ENCODE data around the gene CDK14.

DNA sequence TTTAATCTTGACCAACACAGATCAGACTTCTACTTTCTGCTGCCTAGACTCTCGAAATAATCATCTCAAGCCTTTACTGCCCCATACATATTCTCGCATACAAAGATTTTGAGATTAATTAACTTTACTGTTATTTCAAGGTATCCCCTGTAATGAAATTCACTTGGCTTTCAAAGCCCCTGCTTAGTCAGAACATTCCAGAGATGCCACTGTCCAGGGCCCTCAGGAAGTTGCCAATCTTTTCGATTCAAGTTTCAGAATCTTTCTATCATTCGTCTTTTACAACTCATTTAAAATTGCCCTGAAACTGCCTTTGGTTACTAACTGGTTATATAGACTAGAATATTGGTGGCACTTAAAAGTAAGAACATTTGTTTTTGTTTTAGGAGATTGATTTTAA is 320.2 kb downstream of the CDK14 start:
- TF ChIP-seq, protein P1, sequence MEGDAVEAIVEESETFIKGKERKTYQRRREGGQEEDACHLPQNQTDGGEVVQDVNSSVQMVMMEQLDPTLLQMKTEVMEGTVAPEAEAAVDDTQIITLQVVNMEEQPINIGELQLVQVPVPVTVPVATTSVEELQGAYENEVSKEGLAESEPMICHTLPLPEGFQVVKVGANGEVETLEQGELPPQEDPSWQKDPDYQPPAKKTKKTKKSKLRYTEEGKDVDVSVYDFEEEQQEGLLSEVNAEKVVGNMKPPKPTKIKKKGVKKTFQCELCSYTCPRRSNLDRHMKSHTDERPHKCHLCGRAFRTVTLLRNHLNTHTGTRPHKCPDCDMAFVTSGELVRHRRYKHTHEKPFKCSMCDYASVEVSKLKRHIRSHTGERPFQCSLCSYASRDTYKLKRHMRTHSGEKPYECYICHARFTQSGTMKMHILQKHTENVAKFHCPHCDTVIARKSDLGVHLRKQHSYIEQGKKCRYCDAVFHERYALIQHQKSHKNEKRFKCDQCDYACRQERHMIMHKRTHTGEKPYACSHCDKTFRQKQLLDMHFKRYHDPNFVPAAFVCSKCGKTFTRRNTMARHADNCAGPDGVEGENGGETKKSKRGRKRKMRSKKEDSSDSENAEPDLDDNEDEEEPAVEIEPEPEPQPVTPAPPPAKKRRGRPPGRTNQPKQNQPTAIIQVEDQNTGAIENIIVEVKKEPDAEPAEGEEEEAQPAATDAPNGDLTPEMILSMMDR (IDR thresholded peaks at IDR 0.05 in 2 of 3, conservative IDR thresholded peaks at IDR 0.05 in 1 of 3; ENCODE audit: control insufficient read depth in 2 of 3, extremely low read depth in 1 of 3, insufficient read depth in 1 of 3, low read depth in 3 of 3, low read length in 3 of 3): no peak
- TF ChIP-seq SMC3 (IDR thresholded peaks at IDR 0.05; ENCODE audit: borderline replicate concordance, low read length): no peak
- TF ChIP-seq POLR2AphosphoS5 (IDR thresholded peaks at IDR 0.05; ENCODE audit: low read length): no peak
- TF ChIP-seq, protein P2, sequence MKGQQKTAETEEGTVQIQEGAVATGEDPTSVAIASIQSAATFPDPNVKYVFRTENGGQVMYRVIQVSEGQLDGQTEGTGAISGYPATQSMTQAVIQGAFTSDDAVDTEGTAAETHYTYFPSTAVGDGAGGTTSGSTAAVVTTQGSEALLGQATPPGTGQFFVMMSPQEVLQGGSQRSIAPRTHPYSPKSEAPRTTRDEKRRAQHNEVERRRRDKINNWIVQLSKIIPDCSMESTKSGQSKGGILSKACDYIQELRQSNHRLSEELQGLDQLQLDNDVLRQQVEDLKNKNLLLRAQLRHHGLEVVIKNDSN (IDR thresholded peaks at IDR 0.05; ENCODE audit: borderline replicate concordance, extremely low read length, insufficient read depth, low read depth, low read length): no peak
- TF ChIP-seq NRF1 (conservative IDR thresholded peaks at IDR 0.05; ENCODE audit: low read depth, low read length): no peak
- TF ChIP-seq, protein P3, sequence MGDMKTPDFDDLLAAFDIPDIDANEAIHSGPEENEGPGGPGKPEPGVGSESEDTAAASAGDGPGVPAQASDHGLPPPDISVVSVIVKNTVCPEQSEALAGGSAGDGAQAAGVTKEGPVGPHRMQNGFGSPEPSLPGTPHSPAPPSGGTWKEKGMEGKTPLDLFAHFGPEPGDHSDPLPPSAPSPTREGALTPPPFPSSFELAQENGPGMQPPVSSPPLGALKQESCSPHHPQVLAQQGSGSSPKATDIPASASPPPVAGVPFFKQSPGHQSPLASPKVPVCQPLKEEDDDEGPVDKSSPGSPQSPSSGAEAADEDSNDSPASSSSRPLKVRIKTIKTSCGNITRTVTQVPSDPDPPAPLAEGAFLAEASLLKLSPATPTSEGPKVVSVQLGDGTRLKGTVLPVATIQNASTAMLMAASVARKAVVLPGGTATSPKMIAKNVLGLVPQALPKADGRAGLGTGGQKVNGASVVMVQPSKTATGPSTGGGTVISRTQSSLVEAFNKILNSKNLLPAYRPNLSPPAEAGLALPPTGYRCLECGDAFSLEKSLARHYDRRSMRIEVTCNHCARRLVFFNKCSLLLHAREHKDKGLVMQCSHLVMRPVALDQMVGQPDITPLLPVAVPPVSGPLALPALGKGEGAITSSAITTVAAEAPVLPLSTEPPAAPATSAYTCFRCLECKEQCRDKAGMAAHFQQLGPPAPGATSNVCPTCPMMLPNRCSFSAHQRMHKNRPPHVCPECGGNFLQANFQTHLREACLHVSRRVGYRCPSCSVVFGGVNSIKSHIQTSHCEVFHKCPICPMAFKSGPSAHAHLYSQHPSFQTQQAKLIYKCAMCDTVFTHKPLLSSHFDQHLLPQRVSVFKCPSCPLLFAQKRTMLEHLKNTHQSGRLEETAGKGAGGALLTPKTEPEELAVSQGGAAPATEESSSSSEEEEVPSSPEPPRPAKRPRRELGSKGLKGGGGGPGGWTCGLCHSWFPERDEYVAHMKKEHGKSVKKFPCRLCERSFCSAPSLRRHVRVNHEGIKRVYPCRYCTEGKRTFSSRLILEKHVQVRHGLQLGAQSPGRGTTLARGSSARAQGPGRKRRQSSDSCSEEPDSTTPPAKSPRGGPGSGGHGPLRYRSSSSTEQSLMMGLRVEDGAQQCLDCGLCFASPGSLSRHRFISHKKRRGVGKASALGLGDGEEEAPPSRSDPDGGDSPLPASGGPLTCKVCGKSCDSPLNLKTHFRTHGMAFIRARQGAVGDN (IDR thresholded peaks at IDR 0.05): no peak
- TF ChIP-seq, protein P4, sequence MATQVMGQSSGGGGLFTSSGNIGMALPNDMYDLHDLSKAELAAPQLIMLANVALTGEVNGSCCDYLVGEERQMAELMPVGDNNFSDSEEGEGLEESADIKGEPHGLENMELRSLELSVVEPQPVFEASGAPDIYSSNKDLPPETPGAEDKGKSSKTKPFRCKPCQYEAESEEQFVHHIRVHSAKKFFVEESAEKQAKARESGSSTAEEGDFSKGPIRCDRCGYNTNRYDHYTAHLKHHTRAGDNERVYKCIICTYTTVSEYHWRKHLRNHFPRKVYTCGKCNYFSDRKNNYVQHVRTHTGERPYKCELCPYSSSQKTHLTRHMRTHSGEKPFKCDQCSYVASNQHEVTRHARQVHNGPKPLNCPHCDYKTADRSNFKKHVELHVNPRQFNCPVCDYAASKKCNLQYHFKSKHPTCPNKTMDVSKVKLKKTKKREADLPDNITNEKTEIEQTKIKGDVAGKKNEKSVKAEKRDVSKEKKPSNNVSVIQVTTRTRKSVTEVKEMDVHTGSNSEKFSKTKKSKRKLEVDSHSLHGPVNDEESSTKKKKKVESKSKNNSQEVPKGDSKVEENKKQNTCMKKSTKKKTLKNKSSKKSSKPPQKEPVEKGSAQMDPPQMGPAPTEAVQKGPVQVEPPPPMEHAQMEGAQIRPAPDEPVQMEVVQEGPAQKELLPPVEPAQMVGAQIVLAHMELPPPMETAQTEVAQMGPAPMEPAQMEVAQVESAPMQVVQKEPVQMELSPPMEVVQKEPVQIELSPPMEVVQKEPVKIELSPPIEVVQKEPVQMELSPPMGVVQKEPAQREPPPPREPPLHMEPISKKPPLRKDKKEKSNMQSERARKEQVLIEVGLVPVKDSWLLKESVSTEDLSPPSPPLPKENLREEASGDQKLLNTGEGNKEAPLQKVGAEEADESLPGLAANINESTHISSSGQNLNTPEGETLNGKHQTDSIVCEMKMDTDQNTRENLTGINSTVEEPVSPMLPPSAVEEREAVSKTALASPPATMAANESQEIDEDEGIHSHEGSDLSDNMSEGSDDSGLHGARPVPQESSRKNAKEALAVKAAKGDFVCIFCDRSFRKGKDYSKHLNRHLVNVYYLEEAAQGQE (IDR thresholded peaks at IDR 0.05; ENCODE audit: low read depth, low read length): no peak
- TF ChIP-seq EZH2 (IDR thresholded peaks at IDR 0.05; ENCODE audit: borderline replicate concordance, control insufficient read depth, low read depth, low read length): no peak

All from GM12878 (cell line).